Astrocyte (in vitro differentiated cells and primary cell): Measurements from ENCODE around the gene FOXP3. TPM values are rescaled to one million over a fixed set of nuclear protein-coding genes. Genes with fewer than 3 reads are reported as not detected.

ENCODE experiments used
- DNase-seq: peaks from one replicate; pipeline ENCODE4 v3.0.0-alpha.2; 2010; ENCODE audit warnings: low read depth
- FAIRE-seq: peaks from 2 replicates; lab custom pipeline; 2011; peaks lifted over from hg19 to GRCh38; lab: Jason Lieb, UNC
- H2AFZ ChIP-seq: 2 replicates; pipeline ENCODE4 v1.6.0; 2012; ENCODE audit warnings: low read depth, low read length, inconsistent platforms
- H3K27ac ChIP-seq: 2 replicates; pipeline ENCODE4 v1.5.1; 2011; ENCODE audit warnings: low read depth, low read length, inconsistent platforms
- H3K27me3 ChIP-seq: 2 replicates; pipeline ENCODE4 v1.6.0; 2011; ENCODE audit warnings: low read length, inconsistent platforms; ENCODE audit not compliant: insufficient read depth
- H3K36me3 ChIP-seq: 2 replicates; pipeline ENCODE4 v1.5.1; 2011; ENCODE audit warnings: low read length, inconsistent platforms; ENCODE audit not compliant: insufficient read depth
- H3K4me1 ChIP-seq: 2 replicates; pipeline ENCODE4 v1.5.1; 2011; ENCODE audit warnings: low read length, inconsistent platforms; ENCODE audit not compliant: insufficient read depth
- H3K4me2 ChIP-seq: 2 replicates; pipeline ENCODE4 v1.6.0; 2012; ENCODE audit warnings: low read length, inconsistent platforms
- H3K4me3 ChIP-seq: 2 replicates; pipeline ENCODE4 v1.5.1; 2011; ENCODE audit warnings: low read depth, mild to moderate bottlenecking, low read length, inconsistent platforms; ENCODE audit not compliant: insufficient read depth
- H3K79me2 ChIP-seq: 2 replicates; pipeline ENCODE4 v1.6.0; 2012; ENCODE audit warnings: mild to moderate bottlenecking, low read length, inconsistent platforms; ENCODE audit not compliant: insufficient read depth
- H3K9ac ChIP-seq: 2 replicates; pipeline ENCODE4 v1.6.0; 2012; ENCODE audit warnings: mild to moderate bottlenecking, low read length, inconsistent platforms
- H3K9me3 ChIP-seq: 2 replicates; pipeline ENCODE4 v1.5.1; 2012; ENCODE audit warnings: low read depth, mild to moderate bottlenecking, low read length, inconsistent platforms; ENCODE audit not compliant: insufficient read depth
- H4K20me1 ChIP-seq: 2 replicates; pipeline ENCODE4 v1.6.0; 2012; ENCODE audit warnings: low read length, inconsistent platforms; ENCODE audit not compliant: insufficient read depth
- H3K27ac Mint-ChIP-seq: one replicate; pipeline ENCODE4 v1.8.0; 2021; ENCODE audit warnings: mild to moderate bottlenecking, mixed read lengths; ENCODE audit not compliant: unreplicated experiment
- H3K27me3 Mint-ChIP-seq: one replicate; pipeline ENCODE4 v1.8.0; 2021; ENCODE audit warnings: low read depth, mixed read lengths; ENCODE audit not compliant: unreplicated experiment
- H3K36me3 Mint-ChIP-seq: one replicate; pipeline ENCODE4 v1.8.0; 2021; ENCODE audit warnings: low read depth, mixed read lengths; ENCODE audit not compliant: unreplicated experiment
- H3K4me1 Mint-ChIP-seq: one replicate; pipeline ENCODE4 v1.8.0; 2021; ENCODE audit warnings: low read depth, mixed read lengths; ENCODE audit not compliant: unreplicated experiment
- H3K4me3 Mint-ChIP-seq: one replicate; pipeline ENCODE4 v1.8.0; 2021; ENCODE audit warnings: mild to moderate bottlenecking, moderate library complexity, mixed read lengths; ENCODE audit not compliant: unreplicated experiment
- H3K9me3 Mint-ChIP-seq: one replicate; pipeline ENCODE4 v1.8.0; 2021; ENCODE audit warnings: mild to moderate bottlenecking, mixed read lengths; ENCODE audit not compliant: unreplicated experiment
- EZH2 ChIP-seq: IDR thresholded peaks from 2 replicates; pipeline ENCODE4 v1.6.1; 2012; ENCODE audit warnings: mild to moderate bottlenecking, low read length, inconsistent platforms; ENCODE audit not compliant: insufficient read depth
- total RNA-seq: library from RNA; stranded (reverse); gene quantifications from 2 replicates; pipeline ENCODE4 v1.2.1, GENCODE V29; 2021
- TF ChIP-seq, protein P1 (sequence below): IDR thresholded peaks from 2 replicates; pipeline ENCODE4 v1.5.1; 2011; ENCODE audit warnings: low read depth, mild to moderate bottlenecking, inconsistent platforms, low read length, moderate library complexity; ENCODE audit not compliant: insufficient read depth

The FOXP3 gene
- total RNA-seq, 1 donor from 2014 or later = 0.09 TPM

DNA sequence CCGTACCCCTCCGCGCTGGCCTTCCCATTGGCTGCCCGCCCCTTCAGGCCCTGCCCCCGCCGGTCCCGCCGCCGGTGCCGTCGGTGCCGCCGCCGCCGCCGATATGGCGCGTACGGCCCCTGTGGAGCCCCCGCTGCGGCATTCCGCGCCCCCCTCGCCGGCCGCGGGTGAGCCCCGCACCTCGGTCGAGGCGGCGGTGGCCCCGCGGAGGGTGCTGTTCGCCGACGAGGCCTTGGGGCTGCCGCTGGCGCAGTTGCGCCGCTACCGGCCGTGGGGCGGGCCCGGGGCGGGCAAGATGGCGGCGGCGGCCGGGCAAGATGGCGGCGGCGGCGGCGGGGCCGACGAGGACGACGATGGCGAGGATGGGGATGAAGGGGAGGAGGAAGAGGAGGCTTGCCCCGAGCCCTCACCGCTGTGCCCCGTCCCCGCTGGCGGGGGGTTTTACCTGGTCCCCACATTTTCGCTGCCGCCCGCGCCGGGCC is 5.3 kb upstream of the FOXP3 start, which contains the start of gene PPP1R3F:
Gene PPP1R3F, plus strand, starts transcription at position 27 of the 482 bp plus-strand sequence. Its CDS starts 77 bp downstream, at position 104.
- H3K27ac Mint-ChIP-seq = peak within 1 kb of the TSS; percentile 100
- Histone ChIP-seq H2AFZ (peak within 1 kb of the TSS; percentile 96), H3K4me2 (peak within 1 kb of the TSS; percentile 87), H3K4me1 (peaks cover 16% of the 10 kb centered on the region), H3K27ac (peak within 1 kb of the TSS; percentile 99), H3K27me3 (no peaks in the 10 kb centered on the region), H3K36me3 (no peaks in the 10 kb centered on the region), H3K79me2 (peaks cover 29% of the 10 kb centered on the region), H4K20me1 (peaks cover 25% of the 10 kb centered on the region), H3K9ac (peak within 1 kb of the TSS; percentile 98), H3K4me3 (peak within 1 kb of the TSS; percentile 81), H3K9me3 (no peaks in the 10 kb centered on the region)
- no peaks in the 10 kb centered on the region for H3K36me3 Mint-ChIP-seq
- peaks cover 11% of the 10 kb centered on the region for H3K4me1 Mint-ChIP-seq
- H3K4me3 Mint-ChIP-seq = peak within 1 kb of the TSS; percentile 95
- H3K9me3 Mint-ChIP-seq = no peaks in the 10 kb centered on the region
- H3K27me3 Mint-ChIP-seq = no peaks in the 10 kb centered on the region
- FAIRE-seq (no peak), DNase-seq (no peak)
- no peak for TF ChIP-seq EZH2
- TF ChIP-seq, protein P1, sequence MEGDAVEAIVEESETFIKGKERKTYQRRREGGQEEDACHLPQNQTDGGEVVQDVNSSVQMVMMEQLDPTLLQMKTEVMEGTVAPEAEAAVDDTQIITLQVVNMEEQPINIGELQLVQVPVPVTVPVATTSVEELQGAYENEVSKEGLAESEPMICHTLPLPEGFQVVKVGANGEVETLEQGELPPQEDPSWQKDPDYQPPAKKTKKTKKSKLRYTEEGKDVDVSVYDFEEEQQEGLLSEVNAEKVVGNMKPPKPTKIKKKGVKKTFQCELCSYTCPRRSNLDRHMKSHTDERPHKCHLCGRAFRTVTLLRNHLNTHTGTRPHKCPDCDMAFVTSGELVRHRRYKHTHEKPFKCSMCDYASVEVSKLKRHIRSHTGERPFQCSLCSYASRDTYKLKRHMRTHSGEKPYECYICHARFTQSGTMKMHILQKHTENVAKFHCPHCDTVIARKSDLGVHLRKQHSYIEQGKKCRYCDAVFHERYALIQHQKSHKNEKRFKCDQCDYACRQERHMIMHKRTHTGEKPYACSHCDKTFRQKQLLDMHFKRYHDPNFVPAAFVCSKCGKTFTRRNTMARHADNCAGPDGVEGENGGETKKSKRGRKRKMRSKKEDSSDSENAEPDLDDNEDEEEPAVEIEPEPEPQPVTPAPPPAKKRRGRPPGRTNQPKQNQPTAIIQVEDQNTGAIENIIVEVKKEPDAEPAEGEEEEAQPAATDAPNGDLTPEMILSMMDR = no peak

DNA sequence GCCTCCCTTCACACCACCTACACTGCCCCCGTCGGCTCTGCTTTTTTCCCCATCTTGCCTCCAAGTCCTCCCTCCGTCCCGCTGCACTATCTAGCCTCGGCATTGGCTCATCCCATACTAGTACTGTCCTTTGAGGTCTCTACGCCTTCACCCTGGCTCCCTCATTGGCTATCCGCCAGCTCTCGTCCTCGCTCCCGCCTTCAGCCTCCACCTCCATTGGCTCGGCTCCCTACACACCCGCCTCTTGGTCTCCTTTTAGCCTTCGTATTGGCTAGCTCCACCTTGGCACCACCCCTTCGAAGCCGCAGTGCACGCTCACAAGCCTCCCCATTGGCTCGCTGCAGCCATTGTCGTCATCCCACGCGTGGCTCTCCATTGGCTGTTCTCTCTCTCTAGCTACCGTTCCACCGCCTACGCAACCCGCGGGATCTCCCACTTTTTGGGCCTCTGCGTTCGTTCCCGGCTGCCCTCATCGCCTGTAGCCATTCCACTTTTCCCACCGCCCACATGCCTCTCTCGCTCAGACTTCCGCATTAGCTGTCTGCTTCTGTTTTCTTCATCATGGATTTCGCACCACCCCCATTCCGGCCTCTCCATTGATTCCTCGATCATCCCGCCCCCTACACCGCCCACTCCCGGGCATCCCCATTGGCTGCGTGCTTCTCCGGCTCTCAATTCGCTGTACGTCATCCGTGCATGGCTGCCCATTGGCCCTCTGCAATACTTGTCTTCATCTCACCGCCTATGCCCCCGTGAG is 4.7 kb upstream of the FOXP3 start:
- peaks cover 16% of the 10 kb centered on the region for H3K4me1 ChIP-seq
- H3K27ac ChIP-seq = peak overlapping the region; percentile 99
- H3K4me2 ChIP-seq = peak overlapping the region; percentile 87
- H3K9ac ChIP-seq = peak overlapping the region; percentile 98
- peaks cover 21% of the 10 kb centered on the region for H4K20me1 ChIP-seq
- peak overlapping the region; percentile 96 for H2AFZ ChIP-seq
- no peaks in the 10 kb centered on the region for H3K36me3 Mint-ChIP-seq
- peak overlapping the region; percentile 81 for H3K4me3 ChIP-seq
- no peaks in the 10 kb centered on the region for H3K9me3 ChIP-seq
- no peaks in the 10 kb centered on the region for H3K36me3 ChIP-seq
- H3K27me3 ChIP-seq = no peaks in the 10 kb centered on the region
- DNase-seq = peak; percentile 96
- peak; percentile 78 for FAIRE-seq
- peak overlapping the region; percentile 100 for H3K27ac Mint-ChIP-seq
- peaks cover 11% of the 10 kb centered on the region for H3K4me1 Mint-ChIP-seq
- no peaks in the 10 kb centered on the region for H3K27me3 Mint-ChIP-seq
- H3K79me2 ChIP-seq = peaks cover 29% of the 10 kb centered on the region
- H3K9me3 Mint-ChIP-seq = no peaks in the 10 kb centered on the region
- H3K4me3 Mint-ChIP-seq = peak overlapping the region; percentile 95
- no peak for TF ChIP-seq EZH2
- TF ChIP-seq, protein P1 = no peak

DNA sequence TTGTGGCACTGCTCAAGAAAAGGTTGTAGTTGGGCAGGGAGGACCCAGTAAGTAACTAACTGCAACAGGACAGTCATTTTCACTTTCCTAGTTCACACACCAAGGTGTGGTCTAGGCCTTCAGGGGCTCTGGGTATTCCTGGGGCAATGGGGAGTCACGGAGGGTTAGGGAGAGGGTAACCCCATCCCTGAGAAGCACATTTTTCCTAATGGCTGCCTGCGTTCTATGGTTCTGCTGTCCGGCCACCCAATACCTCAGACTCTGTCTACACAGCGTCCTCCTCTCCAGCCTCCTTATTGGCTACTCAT is 4.1 kb upstream of the FOXP3 start:
- TF ChIP-seq, protein P1 = no peak
- no peak for TF ChIP-seq EZH2
- peak overlapping the region; percentile 87 for H3K4me2 ChIP-seq
- peak overlapping the region; percentile 100 for H3K27ac Mint-ChIP-seq
- peak overlapping the region; percentile 79 for H2AFZ ChIP-seq
- peak overlapping the region; percentile 95 for H3K4me3 Mint-ChIP-seq
- H3K27me3 ChIP-seq = no peaks in the 10 kb centered on the region
- peaks cover 29% of the 10 kb centered on the region for H3K79me2 ChIP-seq
- no peaks in the 10 kb centered on the region for H3K36me3 ChIP-seq
- H3K4me1 Mint-ChIP-seq = peaks cover 11% of the 10 kb centered on the region
- no peaks in the 10 kb centered on the region for H3K9me3 Mint-ChIP-seq
- H3K9ac ChIP-seq = peak overlapping the region; percentile 98
- DNase-seq (no peak), FAIRE-seq (peak; percentile 13)
- H3K4me1 ChIP-seq = peaks cover 16% of the 10 kb centered on the region
- H3K9me3 ChIP-seq = no peaks in the 10 kb centered on the region
- peak overlapping the region; percentile 99 for H3K27ac ChIP-seq
- H3K4me3 ChIP-seq = peak overlapping the region; percentile 81
- peaks cover 19% of the 10 kb centered on the region for H4K20me1 ChIP-seq
- H3K36me3 Mint-ChIP-seq = no peaks in the 10 kb centered on the region
- peaks cover 2% of the 10 kb centered on the region for H3K27me3 Mint-ChIP-seq
